Erythroblast (primary cell): ENCODE data around the gene APRT.

Source experiments
- GATA1 ChIP-seq: IDR thresholded peaks from 2 replicates; pipeline ENCODE4 v1.6.1; 2011; ENCODE audit warnings: low read depth, mild to moderate bottlenecking, control low read depth, low read length, moderate library complexity
- POLR2A ChIP-seq: IDR thresholded peaks from 2 replicates; pipeline ENCODE4 v1.6.1; 2011; ENCODE audit warnings: mild to moderate bottlenecking, low read length

DNA sequence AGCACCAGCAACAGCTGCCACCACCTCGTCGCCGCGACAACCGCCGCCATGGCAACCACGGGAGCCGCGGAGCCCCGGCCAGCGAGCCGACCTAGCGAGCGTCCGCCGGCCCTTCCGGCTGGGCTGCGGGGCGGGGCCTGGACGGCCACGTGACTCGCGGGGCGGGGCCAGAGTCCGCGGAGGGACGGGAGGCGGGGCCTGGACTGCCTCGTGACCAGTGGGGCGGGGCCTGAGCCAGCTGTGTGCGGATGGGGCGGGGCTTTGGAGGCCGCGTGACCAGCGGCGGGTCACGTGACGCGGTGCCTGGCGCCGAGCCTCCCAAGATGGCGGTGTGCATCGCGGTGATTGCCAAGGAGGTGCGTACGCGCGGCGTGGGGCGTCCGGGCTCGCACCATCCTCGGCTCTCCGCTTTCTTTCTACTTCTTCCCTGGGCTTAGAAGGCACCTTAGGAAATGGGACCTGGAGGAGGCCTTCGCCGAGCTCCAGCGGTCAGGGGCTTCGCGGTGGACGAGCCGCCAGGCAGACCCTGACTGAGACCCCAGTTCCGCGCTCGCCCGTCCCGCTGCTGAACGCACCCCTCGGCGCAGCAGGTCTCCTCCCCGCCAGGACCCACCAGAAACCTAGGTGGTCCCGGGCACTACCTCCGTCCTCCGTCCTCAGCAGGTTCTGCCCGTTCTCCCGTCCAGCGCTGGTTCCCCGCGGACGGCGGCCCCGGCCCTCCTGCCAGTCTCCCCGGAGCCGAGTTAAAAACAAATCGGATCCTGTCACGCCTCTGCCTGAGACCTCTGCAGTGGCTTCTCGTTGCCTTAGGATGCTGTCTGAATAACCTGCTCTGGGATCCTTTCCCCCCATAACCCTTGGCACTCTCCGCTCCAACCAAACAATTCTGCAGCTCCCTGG lies 45.4 kb upstream of the APRT start, which contains the start of the genes GALNS and TRAPPC2L:
- TF ChIP-seq POLR2A (peak; percentile 56), GATA1 (no peak)
